ENCODE results near the gene CEP57L1.

DNA sequence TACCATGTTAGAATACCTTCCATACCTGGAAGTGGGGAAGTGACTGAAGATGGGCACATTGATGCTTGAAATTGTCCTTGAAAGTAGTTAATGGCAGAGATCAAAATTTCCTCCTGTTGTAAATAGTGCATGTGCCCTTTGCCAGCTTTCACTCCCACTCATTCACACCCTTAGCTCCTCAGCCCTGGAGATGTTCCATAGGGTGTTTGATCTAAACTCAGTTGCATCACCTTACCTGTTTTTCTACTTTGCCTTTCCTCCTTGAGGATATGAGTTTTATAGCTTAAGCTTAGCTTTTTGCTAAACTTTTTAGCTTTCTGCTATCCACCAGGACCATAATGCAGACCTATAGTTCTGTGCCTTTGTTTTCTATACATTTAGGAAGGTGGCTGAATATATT is 69.0 kb downstream of the CEP57L1 start:
- TF ChIP-seq CTCF (IDR thresholded peaks at IDR 0.05; ENCODE audit: poor library complexity): no peak
- no peak for TF ChIP-seq EZH2 (IDR thresholded peaks at IDR 0.05; ENCODE audit: borderline replicate concordance)
